HG03097 (cell line): ENCODE data around the gene DCHS1.

Source experiments
- ATAC-seq: cut with Tn5 transposase; IDR thresholded peaks from one replicate; pipeline ENCODE4 v1.9.1; 2021; ENCODE audit not compliant: unreplicated experiment, low FRiP score

The DCHS1 gene

DNA sequence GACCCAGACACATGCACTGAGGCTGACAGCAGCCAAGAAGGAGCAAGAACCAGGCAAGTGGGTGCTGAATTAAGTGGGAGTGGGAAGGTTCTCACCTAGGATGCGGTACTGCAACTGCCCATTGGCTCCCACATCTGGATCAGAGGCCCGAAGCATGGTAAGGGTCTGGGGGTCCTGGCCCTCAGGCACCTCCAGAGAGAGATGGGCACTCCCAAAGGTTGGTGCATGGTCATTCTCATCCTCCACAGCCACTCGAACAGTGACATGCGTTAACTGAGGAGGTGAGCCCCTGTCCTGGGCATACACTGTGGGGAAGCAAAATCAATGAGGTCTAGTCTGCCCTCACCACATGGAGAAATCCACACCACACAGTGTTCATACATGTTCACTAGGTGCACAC lies 27.1 kb downstream of the DCHS1 start:
- no peak for ATAC-seq

- ATAC-seq: peak; percentile 47
These were observed 27.8 kb downstream of the DCHS1 start for GRCh38 chr11:6627762-6628241.

DNA sequence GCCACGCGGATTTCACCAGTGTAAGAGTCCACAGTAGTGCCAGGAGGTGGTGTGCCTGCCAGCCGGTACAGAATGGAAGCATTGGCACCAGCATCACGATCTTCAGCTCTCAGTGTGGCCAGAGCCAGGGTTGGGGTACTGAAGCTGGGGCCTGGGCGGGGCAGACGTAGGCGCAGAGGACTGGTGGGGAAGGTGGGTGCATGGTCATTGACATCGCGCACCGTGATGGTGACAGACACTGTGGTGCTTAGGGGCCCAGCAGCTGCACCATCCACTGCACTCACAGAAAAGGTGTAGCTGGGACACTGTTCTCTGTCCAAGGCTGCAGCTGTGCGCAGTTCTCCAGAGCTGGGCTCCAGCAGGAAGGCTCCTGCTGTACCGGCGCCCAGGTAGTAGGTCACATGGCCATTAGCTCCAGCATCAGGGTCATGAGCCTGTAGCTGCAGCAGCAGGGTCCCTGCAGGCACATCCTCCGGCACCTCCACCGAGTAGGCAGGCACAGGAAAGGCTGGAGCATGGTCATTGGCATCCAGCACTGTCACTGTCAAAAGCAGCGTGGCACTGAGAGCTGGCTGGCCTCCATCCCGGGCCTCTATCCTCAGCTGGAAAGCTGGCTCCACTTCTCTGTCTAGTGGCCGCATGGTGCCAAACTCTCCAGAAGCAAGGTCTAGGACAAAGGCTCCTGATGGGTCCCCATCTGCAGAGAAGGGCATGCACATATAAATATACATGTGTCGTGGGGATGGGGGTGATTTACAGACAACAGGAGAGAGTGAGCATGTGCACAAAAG lies 28.4 kb downstream of the DCHS1 start:
- ATAC-seq: no peak

- no peak for ATAC-seq
These were observed 29.7 kb downstream of the DCHS1 start for GRCh38 chr11:6625832-6626420.

GRCh38 chr11:6625156-6625831 lies 30.3 kb downstream of the DCHS1 start:
- ATAC-seq: no peak

DNA sequence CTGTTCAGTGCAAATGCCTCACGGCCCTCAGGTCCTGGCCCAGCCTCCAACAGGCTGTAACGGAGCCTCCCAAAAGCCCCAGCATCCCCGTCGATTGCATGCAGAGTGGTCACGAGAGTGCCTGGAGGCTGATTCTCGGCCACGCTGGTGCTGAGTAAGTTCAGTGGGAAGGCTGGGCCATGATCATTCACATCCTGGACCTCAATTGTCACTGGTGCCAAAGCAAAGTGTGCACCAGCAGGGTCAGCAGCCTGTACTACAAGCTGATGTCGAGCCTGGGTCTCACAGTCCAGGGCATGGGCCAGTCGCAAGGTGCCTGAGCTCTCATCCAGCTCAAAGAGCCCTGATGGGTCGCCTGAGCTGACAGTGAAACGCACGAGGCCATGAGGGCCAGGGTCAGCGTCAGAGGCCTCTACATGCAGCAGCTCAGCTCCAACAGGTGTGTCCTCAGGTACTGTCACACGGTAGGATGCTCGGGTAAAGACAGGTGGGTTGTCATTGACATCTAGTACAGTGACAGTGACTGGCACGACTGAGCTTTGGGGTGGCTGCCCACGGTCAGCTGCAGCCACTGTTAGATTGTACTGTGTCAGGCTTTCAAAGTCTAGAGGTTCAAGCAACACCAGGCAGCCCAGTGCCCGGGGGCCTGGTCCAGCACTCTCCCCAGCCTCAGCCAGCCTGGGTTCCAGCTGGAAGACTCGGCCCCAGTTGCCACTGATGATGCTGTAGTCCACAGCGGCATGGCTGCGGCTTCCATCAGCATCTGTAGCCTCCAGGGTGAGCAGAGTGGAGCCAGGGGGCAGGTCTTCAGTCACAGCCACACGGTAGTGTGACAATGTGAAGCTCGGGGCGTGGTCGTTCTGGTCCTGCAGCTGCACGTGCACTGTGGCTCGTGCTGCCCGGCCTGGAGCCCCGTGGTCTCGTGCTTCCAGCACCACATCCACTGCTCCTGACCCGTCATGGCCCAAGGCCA lies 31.9 kb downstream of the DCHS1 start:
- ATAC-seq: no peak

DNA sequence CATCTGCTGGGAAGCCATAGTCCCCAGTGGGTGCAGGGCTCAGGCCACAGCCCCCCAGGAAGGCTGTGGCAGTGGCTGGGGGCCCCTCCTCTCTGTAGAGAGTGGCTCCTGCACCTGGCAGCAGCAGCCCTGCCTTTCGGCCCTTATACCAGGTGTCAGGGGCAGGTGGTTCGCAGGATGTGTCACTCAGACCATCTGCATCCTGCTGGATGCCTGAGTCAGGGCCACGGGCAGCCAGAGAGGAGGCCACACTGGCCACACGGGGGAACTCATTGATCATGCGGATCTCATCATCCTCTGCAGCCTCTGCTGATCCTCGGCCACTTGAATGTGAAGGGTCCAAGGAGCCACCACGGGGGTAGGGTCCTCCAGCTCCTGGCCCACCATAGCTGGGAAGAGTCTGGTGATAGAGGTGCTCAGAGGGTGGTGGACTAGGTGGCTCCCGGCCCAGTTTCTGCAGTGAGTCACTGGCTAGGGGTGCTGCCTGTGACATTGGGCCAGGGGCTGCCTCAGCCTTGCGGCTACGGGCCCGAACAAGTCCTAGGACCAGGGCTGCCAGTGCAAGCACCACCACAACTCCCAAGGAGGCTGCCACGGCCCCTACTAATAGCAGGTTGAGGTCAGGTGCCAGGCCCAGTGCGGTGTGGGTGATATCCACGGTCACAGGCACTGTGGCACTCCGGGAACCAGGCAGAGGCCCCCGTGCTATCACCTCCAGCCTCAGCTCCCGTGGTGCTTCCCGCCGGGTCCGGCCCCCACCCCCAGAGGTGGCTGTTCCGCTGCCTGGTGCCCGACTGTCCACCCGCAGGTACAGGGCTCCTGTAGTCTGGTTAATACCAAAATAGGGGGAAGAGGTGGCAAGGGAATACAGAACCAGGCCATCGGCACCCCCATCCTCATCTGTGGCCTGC lies 33.1 kb downstream of the DCHS1 start:
- no peak for ATAC-seq

DNA sequence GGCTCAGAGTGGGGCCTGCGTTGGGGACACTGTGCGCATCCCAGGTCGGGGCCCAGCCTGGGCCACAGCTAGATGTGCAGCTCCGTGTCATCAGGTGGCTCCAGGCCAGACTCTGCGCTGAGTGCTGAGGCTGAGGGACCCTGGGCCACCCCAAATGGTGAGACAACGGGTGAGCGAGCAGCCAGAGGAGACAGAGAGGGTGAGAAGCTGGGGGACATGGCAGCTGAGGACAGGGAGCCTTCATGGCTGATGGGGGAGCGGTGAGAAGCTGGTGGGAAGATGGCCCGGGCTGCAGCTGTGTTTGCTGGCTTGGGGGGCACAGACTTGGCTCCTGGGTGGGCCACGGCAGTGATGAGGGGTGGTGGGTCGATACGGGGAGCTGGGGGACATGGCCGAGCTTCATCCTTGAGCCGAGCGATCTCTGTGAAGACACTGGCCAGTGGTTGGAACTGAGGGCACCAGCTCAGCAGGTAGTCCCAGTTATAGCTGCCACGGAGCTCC lies 33.8 kb downstream of the DCHS1 start:
- no peak for ATAC-seq

DNA sequence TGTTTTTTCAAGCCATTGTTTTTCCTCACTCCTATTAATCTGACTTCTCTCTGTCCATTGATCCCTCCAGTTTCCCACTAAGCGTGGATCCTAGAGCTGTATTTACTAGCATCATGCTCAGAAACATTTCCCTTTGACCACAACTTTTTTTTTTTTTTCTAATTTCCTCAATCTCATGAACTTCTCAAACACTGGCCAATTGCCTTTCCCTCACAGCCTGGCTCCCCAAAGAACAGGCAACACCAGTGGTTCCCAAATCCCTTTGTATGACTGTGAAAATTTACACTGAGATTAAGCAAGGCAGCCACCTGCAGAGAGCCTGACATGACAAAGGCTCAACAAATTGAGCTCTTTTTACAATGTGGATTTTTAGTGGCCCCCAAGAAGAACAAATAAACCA lies 35.0 kb downstream of the DCHS1 start:
- ATAC-seq: no peak

GRCh38 chr11:6619004-6619745 lies 36.4 kb downstream of the DCHS1 start, which contains the start of gene TPP1:
TPP1 (minus strand) TSS chr11:6619422; CDS start chr11:6619400, 22 bp downstream.
- ATAC-seq: peak; percentile 97

- ATAC-seq: no peak
These were observed 37.2 kb downstream of the DCHS1 start for GRCh38 chr11:6618117-6619003.

DNA sequence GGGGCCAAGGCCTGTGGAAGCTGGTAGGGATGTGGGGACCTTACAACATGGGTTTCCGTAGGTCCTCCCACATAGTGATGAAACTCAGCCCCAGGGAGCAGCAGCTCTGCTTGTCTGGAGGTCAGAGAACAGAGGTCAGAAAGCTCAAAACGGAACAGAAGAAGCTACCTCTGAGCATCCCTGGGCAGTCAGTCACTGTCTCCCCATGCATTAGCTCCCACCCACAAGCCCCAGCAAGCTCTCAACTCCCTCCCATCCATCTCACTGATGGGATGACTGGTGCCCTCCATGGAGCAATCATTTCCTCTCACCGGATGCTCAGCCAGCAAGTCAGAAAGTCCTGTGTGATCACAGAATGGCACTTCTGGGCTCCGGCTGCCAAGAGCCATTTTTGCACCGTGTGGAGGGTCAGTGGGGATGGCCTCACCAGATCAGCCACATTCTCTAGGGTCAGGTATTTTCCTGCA lies 38.3 kb downstream of the DCHS1 start:
- no peak for ATAC-seq

GRCh38 chr11:6616596-6617250 lies 38.9 kb downstream of the DCHS1 start:
- no peak for ATAC-seq

DNA sequence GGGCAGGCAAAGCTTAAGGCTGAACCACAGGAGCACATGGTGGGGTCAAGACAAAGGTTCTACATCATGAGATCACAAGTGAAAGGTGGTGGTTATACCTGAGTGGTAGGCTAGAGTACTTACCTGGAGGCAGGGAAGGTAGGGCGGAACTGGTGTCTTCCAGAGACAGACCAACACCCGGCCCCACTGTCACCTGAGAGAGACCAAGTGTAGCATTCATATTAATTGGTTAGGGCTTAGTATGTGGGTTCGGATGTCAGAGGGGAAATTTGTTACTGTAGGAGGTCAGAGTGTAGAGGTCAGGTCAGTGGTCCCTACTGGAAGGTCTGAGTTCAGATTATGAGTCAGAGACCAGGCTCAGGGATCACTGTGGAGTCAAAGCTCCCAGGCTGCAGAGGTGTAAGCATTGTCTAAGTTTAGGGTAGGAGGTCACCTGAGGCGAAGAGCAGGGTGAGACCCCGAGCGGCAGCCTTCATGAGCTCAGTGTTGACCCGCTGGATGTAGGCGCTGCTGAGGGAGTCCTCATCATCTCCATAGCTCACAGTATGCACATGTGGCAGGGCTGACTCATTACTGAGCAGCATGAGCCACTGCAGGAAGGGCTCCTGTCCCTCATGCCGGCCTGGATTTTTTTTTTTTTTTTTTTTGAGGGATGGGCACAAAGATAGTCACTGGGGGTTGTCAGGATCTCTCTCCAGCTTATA lies 39.6 kb downstream of the DCHS1 start:
- no peak for ATAC-seq

GRCh38 chr11:6615046-6615445 lies 40.6 kb downstream of the DCHS1 start:
- ATAC-seq: no peak

GRCh38 chr11:6614446-6614845 lies 41.2 kb downstream of the DCHS1 start:
- no peak for ATAC-seq
